GM19395 (cell line): ENCODE measurements around the gene CACNA1H.

ENCODE experiments used
- ATAC-seq: cut with Tn5 transposase; IDR thresholded peaks from one replicate; pipeline ENCODE4 v1.9.1; 2021; ENCODE audit warnings: mild to moderate bottlenecking, moderate library complexity; ENCODE audit not compliant: unreplicated experiment

CACNA1H gene

DNA sequence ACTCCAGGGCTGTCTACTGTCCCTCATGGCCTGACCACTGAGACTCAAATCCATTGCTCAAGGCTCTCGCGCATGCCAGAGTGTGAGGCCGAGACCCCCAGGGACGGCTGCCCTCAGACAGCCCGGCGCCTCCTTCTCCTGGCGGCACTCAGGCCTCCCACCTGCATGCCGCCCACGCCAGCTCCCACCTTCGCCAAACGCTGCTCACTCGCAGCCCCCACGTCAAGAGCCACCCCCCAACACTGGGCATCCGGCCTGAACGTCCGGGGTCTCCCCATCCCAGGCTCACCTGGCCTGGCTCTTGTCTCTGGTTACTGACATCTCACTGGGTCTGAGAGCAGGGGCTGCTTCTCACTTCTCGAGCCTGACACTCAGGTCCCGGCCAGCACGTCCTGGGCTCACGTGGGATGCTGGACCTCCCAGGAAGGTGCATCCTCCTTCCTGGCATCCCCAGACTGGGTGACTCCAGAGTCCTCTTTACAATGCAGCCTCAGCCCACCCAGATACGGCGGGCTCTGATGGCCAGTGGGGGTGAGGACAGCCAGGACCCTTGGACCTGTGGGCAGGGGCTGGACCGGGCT is 12.2 kb upstream of the CACNA1H start:
- no peak for ATAC-seq

DNA sequence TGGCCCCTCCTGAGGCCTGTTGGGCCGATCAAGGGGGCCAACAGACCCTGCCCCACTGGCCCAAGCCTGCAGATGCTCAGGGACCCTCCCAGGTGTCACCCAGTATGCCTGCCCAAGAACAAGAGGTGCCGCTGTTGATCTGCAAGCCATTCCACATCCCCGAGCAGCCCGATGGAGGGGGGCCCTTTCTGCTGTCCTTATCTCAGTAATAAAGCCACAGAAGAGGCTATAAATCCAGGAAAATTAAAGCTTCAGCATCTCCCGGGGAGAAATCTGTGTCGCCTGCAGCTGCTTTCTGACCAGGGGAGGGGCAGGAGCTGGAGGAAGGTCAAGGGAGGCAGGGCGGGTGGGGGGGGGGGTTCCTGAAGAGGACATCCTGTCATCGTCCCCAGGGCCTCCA is 11.7 kb upstream of the CACNA1H start:
- ATAC-seq: no peak

DNA sequence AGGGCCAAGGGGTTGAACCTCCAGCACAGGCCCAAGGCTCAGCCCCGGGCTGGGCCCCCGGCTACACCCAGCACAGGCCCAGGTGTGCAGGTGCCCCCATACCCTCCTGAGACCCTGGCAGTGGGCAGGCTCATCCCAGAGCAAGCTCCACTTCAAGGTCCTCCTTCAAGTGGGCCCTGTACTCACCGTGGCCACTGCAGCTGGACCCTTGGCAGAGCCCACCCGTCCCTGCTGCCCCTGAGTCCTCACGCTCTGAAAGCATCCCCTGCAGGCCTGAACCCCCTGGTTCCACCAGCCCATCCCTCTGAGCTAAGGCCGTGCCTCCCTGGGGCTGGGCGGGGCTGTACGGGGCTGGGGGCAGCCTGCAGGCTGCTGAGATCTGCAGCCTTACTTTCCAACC is 11.2 kb upstream of the CACNA1H start:
- ATAC-seq: no peak

DNA sequence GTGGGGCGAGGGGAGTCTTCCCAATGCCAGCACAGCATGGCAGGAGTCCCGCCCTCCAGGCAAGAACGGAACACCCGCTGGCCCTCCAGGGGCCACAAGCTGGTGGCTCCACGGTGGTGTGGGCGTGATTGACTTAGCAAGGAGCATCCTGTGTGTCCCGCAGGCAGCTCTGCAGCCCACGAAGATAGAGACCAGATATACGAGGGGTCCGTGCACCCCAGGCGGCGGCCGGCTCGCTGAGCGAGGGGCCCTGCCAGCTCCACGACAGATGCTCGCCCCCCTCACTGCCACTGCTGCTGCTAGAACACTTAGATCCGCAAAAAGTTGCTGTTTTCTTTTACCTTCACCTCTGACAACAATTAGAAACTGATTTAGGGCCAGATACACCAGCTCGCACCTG is 10.0 kb upstream of the CACNA1H start:
- no peak for ATAC-seq

DNA sequence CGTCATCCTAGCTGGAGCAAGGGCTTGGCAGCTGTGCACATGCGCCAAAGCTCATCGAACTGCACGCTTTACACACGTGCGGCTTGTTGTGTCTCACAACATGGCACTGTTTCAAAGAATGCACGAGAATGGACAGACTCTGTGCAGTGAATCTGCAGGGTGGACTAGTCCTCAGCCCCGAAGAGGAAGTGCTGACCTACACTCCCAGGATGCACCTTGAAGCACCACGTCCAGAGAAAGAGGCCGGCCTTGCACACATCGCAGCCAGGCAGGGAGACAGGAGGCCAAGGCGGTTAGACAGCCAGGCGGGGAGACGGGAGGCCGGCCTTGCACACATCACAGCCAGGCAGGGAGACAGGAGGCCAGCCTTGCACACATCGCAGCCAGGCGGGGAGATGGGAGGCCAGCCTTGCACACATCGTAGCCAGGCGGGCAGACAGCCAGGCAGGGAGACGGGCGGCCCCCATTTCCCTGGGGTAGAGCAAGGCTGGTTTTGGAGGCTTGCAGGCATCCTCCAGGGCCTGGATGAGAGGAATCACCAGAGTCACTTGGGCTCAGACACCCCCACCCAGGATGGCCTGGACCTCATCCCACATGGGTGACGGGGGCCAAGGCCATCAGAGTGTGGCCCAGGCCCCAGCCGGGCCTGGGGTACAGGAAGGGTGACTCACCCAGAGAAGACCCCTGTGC is 9.0 kb upstream of the CACNA1H start:
- no peak for ATAC-seq

DNA sequence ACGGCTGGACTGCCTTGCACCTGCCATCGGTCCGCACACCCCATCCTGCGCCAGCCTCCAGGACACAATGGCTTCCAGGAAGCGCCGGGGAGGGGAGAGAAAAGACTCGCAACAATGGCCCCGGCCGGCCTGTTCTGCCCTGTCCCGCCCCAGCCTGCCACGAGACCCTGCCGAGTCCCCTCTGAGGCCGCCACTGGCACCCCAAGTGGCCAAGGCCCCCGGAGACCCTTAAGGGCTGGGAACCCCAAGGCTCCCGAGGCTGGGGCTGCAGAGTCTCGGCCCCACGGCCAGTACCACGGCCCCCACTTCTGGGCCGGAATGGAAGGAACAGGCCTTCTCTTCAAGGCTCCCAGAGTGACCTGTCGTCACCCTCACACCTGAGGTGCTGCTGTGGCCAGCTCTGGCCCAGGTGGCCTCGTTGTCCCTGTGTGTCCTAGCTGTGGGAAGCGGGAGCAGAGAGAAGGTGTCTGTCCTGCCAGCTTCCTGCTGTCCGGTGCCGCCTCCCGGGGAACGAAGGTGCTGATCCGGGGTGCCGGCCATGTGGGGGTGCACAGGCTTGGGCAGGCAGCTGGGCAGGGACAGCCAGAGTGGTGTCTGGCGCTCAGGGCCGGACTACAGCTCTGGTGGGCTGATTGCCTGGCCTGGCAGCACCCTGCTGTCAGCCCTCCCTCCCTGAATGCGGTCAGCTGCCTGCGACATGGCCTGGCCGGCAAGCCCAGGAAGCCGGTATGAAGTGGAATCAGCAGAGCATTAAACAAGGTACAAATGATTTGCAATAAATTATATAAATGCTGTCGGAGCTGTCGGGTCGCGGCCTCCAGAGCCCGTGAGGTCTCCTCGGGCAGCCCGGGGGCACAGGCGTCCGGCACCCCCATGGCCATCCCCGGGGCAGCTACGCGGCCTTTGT is 8.2 kb upstream of the CACNA1H start:
- ATAC-seq: no peak

DNA sequence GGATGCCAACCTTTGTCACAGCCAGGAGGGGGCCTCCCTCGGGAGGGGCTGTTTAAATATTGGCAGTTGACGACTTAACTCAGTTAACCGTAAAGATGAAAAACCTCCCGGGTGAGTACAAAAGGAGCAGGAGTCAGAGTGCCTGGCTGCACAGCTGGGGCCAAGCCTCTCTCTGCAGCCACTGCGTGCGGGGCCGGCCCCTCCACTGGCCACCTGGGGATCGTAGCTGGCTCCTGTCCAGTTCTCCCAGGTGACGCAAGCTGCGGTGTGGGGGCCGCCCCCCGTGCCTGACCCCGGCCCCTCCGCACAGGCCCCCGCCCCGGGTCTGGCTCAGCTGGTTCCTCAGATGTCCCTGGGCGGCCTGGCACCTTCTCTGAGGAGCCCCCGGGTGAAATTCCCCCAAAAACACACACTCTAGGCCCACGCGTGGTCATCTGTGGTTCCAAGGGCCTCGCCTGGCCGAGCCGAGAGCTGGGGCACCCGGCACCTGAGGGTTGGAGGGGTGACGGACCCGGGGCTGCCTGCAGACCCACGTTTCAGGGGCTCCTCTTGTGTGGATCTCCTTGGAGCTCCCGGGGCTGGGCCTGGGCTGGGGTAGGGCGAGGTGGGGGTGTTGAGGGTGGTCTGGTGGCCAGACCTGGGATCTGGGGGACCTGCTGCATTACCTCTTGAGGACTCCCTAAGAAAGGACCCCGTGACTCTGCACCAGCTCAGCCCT is 7.4 kb upstream of the CACNA1H start:
- no peak for ATAC-seq

DNA sequence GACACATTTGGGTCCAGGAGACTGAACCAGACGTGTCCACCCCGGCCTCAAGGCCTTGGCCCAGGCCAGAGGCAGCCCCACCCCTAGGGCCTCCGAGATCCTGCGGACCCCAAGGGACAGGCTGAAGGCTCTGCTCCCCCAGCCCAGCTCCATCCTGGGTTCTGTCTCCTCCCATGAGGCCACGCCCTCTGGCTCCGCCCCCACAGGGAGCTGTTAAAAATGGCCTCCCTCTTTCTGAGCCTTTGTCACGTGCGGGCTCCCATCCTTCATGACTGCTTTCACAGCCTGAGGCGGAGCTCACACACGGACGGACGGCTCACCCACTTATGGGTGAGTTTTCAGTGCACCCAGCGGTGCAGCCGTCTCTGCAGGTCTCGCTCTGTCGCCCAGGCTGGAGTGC is 6.5 kb upstream of the CACNA1H start:
- ATAC-seq: no peak

DNA sequence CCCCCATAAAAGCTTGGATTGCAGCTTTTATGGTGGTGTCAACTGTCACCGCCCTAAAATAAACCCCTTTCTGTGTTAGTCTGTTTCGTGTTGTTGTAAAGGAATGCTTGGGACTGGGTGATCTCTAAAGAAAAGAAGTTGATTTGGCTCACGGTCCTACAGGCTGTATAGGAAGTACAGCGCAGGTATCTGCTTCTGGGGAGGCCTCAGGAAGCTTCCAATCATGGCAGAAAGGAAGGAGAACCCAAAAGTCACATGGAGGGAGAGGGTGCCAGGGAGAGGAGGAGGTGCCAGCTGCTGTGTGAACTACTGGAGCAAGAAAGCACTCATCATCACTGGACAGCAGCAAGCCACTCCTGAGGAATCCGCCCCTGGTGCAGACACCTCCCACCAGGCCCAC is 5.9 kb upstream of the CACNA1H start:
- no peak for ATAC-seq

DNA sequence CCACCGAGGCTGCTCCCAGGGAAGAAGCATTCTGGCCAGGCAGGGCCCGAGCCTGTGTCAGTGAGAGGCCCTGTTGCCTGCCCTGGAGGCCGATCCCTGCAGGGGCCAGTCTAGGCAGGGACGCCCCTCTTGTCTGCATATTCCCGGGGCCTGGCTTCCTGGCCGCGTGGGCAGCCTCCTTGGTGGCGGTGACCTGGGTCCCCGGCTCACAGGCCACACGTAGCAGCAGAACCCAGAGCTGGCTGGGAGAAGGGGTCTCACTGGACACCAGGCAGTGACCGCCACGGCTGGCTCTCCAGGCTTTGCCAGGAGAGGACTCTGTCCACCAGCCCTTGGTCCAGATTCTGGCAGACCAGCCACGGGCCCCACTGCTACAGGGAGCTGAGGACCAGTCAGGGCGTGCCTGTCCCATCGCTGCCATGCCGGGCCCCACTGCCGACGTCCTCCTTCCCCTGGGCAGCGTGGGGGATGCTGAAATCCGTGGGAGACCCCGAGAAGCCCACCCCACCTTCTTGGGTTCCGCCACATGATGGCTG is 3.7 kb upstream of the CACNA1H start:
- ATAC-seq: no peak

DNA sequence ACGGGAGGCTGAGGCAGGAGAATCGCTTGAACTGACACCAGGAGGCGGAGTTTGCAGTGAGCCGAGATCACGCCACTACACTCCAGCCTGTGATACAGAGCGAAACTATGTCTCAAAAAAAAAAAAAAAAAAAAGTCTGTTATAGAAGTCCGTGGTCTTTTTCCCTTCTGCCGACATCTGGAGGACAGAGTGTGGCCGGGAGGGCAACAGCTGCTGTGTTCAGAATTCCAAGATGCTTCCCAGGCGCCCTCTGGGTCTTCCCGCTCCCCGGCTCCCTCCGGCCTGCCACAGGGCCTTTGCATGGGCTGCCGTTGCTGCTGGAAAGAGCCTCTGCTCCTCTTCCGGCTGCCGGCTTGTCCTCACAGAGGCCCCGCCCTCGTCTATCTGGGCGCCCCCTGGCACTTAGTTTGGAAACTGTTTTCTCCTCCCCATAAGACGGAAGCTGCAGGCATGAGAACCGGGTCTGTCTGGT is 2.4 kb upstream of the CACNA1H start:
- ATAC-seq: no peak

DNA sequence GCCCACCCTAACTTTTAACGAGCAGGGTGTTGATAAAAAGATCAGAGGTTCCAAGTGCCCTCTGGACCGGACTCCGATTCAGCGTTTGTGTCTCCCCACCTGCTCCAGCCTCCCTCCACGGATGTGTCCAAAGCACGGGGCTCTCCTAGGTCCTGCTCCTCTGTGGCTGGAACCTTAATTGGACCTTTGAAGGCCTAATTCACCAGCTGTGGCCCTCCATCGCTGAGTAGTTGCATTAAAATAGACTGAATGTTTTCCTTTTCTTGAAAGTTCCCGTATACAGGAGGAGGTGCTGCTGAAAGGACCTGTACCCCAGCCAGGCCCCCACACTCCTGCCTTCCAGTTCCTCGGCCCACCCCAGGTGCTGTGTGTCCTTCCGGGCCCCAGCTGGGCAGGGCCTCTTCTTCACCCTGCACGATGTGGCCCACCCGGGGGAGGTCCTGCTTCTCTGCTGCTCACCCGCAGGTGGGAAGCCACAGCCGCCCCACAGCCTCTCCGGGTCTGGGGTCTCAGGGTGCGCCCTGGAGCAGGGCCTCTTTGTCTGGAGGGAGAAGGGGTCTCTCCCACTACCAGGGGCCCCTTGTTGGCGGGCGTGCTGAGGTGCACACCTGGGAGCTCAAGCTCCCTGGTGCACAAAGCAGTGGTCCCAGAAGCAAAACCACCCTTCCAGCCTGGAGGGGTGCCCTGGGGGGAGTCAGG is 1.3 kb upstream of the CACNA1H start:
- no peak for ATAC-seq

DNA sequence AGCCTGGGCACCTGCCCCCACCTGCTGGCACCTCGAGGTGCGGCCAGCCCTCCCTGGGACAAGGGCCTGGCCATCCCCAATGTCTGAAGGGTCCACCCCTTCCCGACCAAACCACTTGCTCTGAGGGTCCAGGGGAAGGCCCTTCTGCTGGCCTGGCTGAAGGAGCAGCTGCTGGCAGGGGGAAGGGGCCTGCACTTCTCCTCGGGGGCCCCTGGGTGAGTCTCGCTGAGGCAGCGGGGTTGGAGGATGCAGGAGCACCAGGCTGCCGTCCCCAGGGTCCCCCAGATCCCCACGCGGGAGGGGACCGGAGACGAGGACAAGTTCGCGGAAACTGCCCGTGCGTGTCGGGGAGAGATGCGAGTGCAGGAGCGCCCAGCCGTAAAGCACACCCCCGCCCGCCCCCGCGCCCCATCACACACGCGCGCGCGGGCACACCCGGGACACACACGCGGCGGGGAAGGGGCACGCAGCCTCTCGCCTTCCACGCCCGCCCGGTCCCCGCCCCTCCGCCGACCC is 725 bp upstream of the CACNA1H start:
- ATAC-seq: no peak

DNA sequence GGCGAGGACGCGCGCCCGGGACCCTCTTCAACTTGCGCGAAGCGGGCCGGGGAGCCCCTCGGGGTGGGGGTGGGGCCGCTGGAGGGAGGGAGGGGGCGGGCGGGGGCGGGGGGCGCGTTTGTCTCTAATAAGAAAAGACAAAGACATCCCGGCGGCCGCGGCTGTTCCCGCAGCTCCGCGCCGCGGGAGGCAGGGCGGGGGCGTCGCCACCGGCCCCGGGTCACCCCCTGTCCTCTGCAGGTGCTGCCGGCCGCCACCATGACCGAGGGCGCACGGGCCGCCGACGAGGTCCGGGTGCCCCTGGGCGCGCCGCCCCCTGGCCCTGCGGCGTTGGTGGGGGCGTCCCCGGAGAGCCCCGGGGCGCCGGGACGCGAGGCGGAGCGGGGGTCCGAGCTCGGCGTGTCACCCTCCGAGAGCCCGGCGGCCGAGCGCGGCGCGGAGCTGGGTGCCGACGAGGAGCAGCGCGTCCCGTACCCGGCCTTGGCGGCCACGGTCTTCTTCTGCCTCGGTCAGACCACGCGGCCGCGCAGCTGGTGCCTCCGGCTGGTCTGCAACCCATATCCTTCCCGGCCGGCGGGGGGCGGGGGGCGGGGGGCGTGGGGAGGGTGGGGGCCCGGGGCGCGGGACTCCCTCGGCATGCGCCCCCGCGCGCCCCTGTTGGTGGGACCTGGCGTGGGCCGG is 714 bp downstream of the CACNA1H start:
- no peak for ATAC-seq

DNA sequence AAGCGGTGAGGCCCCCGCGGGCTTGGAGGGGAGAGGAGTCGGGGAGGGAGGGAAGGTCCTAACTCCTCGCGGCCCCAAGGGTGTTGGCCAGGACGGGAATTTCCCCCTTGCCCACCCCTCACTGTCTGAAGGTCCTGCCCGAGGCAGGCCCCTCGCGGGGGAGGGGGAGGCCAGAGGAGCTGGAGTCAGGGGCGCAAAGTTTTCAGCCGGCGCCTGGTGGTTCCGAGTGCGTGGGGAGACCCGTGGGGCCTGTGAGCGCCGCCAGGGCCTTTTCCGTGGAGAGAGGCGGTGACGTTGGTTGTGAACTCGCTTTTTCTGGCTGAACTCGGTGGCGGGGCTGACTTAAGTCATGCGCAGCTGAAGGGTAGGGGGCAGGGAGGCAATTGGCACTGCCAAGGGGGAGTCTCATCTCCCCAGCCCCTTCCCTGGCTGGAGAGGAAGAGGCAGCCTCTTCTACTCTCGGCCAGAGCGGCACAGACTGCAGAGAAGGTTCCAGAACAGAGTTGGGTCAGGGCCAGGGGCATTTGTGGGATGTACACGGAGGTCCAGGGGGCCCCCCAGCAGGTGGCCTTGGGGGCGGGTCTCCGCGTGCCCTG is 1.5 kb downstream of the CACNA1H start:
- ATAC-seq: no peak

DNA sequence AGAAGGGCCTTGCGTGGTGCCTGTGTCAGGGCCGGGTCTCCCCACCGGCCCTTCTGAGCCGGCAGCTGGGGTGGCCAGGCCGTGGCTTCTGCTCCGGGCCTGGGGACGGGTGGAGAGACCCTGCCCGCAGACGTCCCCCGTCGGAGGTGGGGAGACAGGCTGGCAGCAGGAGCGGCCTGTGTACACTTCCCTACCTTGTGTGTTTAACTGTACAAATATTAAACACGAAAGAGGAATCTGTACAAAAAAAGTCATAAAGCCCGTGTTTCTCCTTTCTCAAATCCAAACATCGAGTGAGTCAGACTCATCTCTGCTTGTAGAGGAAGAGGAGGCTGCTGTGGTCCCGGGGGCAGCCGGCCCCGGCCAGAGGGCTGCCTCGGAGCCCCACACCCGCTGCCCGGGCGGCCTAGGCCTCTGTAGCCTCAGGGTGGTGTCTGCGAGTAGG is 2.0 kb downstream of the CACNA1H start:
- ATAC-seq: no peak

DNA sequence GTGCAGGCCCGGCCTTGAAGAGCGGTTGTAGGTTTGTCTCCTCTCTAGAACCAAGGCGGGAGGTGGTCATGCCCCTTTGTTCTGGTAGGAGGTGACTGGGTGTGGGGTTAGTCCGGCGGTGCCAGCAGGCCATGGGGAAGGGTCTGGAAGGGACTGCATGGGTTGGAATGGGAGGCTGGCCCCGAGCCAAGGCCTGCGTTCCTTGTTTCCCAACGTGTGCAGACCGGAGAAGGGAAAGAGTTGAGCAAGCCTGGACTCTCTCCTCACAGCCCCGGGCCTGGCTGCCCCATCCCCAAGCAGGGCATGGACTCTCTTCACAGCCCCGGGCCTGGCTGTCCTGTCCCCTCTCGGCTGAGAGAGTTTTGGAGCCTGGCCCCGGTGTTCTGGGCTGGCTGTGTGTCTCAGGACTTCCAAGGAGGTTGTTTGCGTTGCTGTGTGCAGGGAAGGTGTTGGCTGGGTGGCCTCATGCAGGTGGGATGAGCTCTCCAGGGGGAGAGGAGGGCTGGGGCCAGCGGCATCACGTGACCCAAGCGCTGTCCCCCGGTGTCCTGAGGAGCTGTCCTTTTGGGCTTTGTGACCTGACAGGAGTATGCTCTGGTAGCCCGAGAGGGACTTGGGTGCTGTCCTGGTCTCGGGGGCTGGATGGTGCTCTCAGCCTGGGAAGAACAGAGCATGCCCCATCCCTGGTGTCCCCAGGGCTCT is 2.6 kb downstream of the CACNA1H start:
- no peak for ATAC-seq
